ENCODE measurements around the gene ACP3. TPM values are rescaled to one million over a fixed set of nuclear protein-coding genes. Genes with fewer than 3 reads are reported as not detected.

Gene ACP3
- total and polyA plus RNA-seq, 2 of the 4 experiments (the other 2 are of a cell fraction): 0.36 to 0.54 TPM

- no peak overlapping the region for H3K14ac ChIP-seq (replicated peaks; ENCODE audit: low read depth, low read length)
- no TSS peak for BruUV-seq (replicated peaks)
- H3K4ac ChIP-seq (ENCODE audit: low read depth, low read length): no peak overlapping the region
- no peaks in the 10 kb centered on the region for H3K36me3 ChIP-seq (ENCODE audit: control insufficient read depth, insufficient read depth, low read length)
- H2AK5ac ChIP-seq (ENCODE audit: low read depth, low read length): no peak overlapping the region
- POLR2A ChIA-PET (ENCODE audit: unreplicated experiment): no interaction called here
- ATAC-seq (ENCODE audit: low read depth) (no peak), DNase-seq (peak; percentile 36)
- H3K9ac ChIP-seq (ENCODE audit: low read depth, low read length): no peak overlapping the region
- H2BK5ac ChIP-seq (ENCODE audit: low read depth, low read length, poor library complexity, severe bottlenecking): no peak overlapping the region
- H2BK15ac ChIP-seq (ENCODE audit: low read depth, low read length): no peak overlapping the region
- H3K27me3 ChIP-seq (ENCODE audit: control insufficient read depth, insufficient read depth, low read length): peaks cover 2% of the 10 kb centered on the region
- no peaks in the 10 kb centered on the region for H3K79me1 ChIP-seq (ENCODE audit: low read depth in 1 of 2, low read length in 2 of 2)
- H3K18ac ChIP-seq (ENCODE audit: low read depth, low read length): no peak overlapping the region
- H4K5ac ChIP-seq (ENCODE audit: low read depth, low read length): no peak overlapping the region
- dilution Hi-C loops (cut with HindIII; ENCODE audit: low sequenced_read_pairs, unreplicated experiment) (no loop called here), intact Hi-C loops (cut with micrococcal nuclease) (no loop called here), in situ Hi-C loops (cut with MboI; ENCODE audit: low sequenced_read_pairs) (loop anchor here (5.0 kb wide), 1 partner anchor 87 kb away; no protein-coding TSS in a partner anchor)
- no peak overlapping the region for H2BK20ac ChIP-seq (ENCODE audit: low read depth, low read length)
- H2AK9ac ChIP-seq (replicated peaks; ENCODE audit: low read depth, low read length, poor library complexity): no peak overlapping the region
- H3K4me2 ChIP-seq (ENCODE audit: low read depth, low read length): no peak overlapping the region
- TF ChIP-seq, protein P1, sequence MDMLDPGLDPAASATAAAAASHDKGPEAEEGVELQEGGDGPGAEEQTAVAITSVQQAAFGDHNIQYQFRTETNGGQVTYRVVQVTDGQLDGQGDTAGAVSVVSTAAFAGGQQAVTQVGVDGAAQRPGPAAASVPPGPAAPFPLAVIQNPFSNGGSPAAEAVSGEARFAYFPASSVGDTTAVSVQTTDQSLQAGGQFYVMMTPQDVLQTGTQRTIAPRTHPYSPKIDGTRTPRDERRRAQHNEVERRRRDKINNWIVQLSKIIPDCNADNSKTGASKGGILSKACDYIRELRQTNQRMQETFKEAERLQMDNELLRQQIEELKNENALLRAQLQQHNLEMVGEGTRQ (IDR thresholded peaks at IDR 0.05; ENCODE audit: low read depth, low read length): no peak
- TF ChIP-seq MXI1 (IDR thresholded peaks at IDR 0.05; ENCODE audit: borderline replicate concordance, low read depth, low read length): no peak
- no peak for TF ChIP-seq CEBPB (IDR thresholded peaks at IDR 0.05; ENCODE audit: low read depth, low read length)
- no peak for TF ChIP-seq RFX5 (IDR thresholded peaks at IDR 0.05; ENCODE audit: low read depth, low read length)
- no peak for TF ChIP-seq NFE2L2 (IDR thresholded peaks at IDR 0.05; ENCODE audit: low read depth, low read length)
- TF ChIP-seq, protein P2, sequence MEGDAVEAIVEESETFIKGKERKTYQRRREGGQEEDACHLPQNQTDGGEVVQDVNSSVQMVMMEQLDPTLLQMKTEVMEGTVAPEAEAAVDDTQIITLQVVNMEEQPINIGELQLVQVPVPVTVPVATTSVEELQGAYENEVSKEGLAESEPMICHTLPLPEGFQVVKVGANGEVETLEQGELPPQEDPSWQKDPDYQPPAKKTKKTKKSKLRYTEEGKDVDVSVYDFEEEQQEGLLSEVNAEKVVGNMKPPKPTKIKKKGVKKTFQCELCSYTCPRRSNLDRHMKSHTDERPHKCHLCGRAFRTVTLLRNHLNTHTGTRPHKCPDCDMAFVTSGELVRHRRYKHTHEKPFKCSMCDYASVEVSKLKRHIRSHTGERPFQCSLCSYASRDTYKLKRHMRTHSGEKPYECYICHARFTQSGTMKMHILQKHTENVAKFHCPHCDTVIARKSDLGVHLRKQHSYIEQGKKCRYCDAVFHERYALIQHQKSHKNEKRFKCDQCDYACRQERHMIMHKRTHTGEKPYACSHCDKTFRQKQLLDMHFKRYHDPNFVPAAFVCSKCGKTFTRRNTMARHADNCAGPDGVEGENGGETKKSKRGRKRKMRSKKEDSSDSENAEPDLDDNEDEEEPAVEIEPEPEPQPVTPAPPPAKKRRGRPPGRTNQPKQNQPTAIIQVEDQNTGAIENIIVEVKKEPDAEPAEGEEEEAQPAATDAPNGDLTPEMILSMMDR (conservative IDR thresholded peaks at IDR 0.05; ENCODE audit: low read depth, low read length): no peak
- TF ChIP-seq ELK1 (IDR thresholded peaks at IDR 0.05; ENCODE audit: borderline replicate concordance, low read depth, low read length): no peak
- TF ChIP-seq MAFK (IDR thresholded peaks at IDR 0.05; ENCODE audit: low read depth, low read length): no peak
- TF ChIP-seq SMC3 (IDR thresholded peaks at IDR 0.05; ENCODE audit: low read depth, low read length): no peak
- no peak for TF ChIP-seq RAD21 (IDR thresholded peaks at IDR 0.05; ENCODE audit: low read length)
- TF ChIP-seq RCOR1 (IDR thresholded peaks at IDR 0.05; ENCODE audit: insufficient replicate concordance, low read length): no peak
- no peak for TF ChIP-seq BHLHE40 (IDR thresholded peaks at IDR 0.05; ENCODE audit: low read depth, low read length)
- TF ChIP-seq CHD1 (IDR thresholded peaks at IDR 0.05; ENCODE audit: low read depth, low read length): no peak
- TF ChIP-seq POLR2A (IDR thresholded peaks at IDR 0.05; ENCODE audit: low read depth, low read length): no peak
- TF ChIP-seq MAZ (IDR thresholded peaks at IDR 0.05; ENCODE audit: borderline replicate concordance, low read depth, low read length): no peak
- no peak for TF ChIP-seq FOS (IDR thresholded peaks at IDR 0.05; ENCODE audit: low read depth, low read length)
- H4K91ac ChIP-seq (ENCODE audit: insufficient read depth, low read depth, low read length): no peak overlapping the region
- H3K27ac ChIP-seq (ENCODE audit: insufficient read depth, low read length): no peak overlapping the region
- no peak overlapping the region for H3K56ac ChIP-seq (ENCODE audit: extremely low read depth, insufficient read depth, low read length)
- H4K20me1 ChIP-seq (ENCODE audit: insufficient read depth, low read length): no peaks in the 10 kb centered on the region
- no peaks in the 10 kb centered on the region for H3K9me3 ChIP-seq (ENCODE audit: control insufficient read depth, insufficient read depth, low read length)
- H2BK120ac ChIP-seq (ENCODE audit: low read depth, low read length): no peak overlapping the region
- no peak overlapping the region for H3K4me3 ChIP-seq (ENCODE audit: insufficient read depth, low read depth, low read length)
- CTCF ChIA-PET: interaction anchor here (0.7 to 1.6 kb wide), 3 partner anchors 9 to 88 kb away, joined by 3 to 6 read pairs (median 4); no protein-coding TSS in a partner anchor
- no peak overlapping the region for H4K8ac ChIP-seq (ENCODE audit: low read depth in 2 of 2, low read length in 2 of 2)
- H3K23ac ChIP-seq (ENCODE audit: low read depth, low read length): no peak overlapping the region
- H2AFZ ChIP-seq (replicated peaks; ENCODE audit: low read length, poor library complexity): no peak overlapping the region
- no peaks in the 10 kb centered on the region for H3K9me1 ChIP-seq (ENCODE audit: insufficient read depth, low read length)
- no peaks in the 10 kb centered on the region for H3K4me1 ChIP-seq (ENCODE audit: control insufficient read depth, insufficient read depth, low read length)
Measured at GRCh38 chr3:132344666-132345280, 27.6 kb downstream of the ACP3 start.
